ENCODE results near the gene SPI1.

The SPI1 gene

GRCh38 chr11:47415949-47416472, 37.7 kb upstream of the SPI1 start:
- TF ChIP-seq, protein P1, sequence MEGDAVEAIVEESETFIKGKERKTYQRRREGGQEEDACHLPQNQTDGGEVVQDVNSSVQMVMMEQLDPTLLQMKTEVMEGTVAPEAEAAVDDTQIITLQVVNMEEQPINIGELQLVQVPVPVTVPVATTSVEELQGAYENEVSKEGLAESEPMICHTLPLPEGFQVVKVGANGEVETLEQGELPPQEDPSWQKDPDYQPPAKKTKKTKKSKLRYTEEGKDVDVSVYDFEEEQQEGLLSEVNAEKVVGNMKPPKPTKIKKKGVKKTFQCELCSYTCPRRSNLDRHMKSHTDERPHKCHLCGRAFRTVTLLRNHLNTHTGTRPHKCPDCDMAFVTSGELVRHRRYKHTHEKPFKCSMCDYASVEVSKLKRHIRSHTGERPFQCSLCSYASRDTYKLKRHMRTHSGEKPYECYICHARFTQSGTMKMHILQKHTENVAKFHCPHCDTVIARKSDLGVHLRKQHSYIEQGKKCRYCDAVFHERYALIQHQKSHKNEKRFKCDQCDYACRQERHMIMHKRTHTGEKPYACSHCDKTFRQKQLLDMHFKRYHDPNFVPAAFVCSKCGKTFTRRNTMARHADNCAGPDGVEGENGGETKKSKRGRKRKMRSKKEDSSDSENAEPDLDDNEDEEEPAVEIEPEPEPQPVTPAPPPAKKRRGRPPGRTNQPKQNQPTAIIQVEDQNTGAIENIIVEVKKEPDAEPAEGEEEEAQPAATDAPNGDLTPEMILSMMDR (IDR thresholded peaks at IDR 0.05; ENCODE audit: extremely low read depth, insufficient read depth, missing control alignments), result no peak
- no peak for DNase-seq (ENCODE audit: low spot score)
- in situ Hi-C loops (cut with MboI; ENCODE audit: low pct_unique_long_range_greater_than_20kb, low sequenced_read_pairs, unreplicated experiment), result loop anchor here (25.0 kb wide), 1 partner anchor 696 kb away; no protein-coding TSS in a partner anchor

DNA sequence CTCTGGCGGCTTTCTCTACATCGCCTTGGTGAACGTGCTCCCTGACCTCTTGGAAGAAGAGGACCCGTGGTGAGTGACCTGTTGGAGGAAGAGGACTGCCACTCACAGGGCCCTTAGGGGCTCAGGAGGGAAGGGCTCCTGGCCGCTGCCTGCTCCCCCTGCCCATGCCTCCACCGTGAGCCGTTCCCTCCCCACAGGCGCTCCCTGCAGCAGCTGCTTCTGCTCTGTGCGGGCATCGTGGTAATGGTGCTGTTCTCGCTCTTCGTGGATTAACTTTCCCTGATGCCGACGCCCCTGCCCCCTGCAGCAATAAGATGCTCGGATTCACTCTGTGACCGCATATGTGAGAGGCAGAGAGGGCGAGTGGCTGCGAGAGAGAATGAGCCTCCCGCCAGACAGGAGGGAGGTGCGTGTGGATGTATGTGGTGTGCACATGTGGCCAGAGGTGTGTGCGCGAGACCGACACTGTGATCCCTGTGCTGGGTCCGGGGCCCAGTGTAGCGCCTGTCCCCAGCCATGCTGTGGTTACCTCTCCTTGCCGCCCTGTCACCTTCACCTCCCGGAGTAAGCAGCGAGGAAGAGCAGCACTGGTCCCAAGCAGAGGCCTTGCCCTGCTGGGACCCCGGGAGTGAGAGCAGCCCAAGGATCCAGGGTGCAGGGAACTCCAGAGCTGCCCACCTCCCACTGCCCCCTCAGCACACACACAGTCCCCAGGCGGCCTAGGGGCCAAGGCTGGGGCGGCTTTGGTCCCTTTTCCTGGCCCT, 36.9 kb upstream of the SPI1 start:
- TF ChIP-seq, protein P1 (IDR thresholded peaks at IDR 0.05; ENCODE audit: extremely low read depth, insufficient read depth, missing control alignments), result no peak
- in situ Hi-C loops (cut with MboI; ENCODE audit: low pct_unique_long_range_greater_than_20kb, low sequenced_read_pairs, unreplicated experiment), result loop anchor here (25.0 kb wide), 1 partner anchor 697 kb away; no protein-coding TSS in a partner anchor
- no peak for DNase-seq (ENCODE audit: low spot score)

DNA sequence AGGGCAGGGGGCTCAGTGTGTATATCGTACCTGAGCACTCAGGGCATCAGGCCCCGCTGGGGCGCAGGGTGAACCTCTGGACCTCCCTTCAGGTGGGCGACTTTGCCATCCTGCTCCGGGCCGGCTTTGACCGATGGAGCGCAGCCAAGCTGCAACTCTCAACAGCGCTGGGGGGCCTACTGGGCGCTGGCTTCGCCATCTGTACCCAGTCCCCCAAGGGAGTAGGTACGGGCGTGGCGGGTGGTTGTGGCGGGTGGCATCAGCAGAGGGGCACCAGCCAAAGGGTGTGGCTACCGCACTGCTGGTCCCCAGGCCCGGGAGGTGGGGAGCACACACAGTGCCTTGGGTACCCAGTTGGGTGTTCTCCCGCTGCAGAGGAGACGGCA, 36.3 kb upstream of the SPI1 start:
- TF ChIP-seq, protein P1 (IDR thresholded peaks at IDR 0.05; ENCODE audit: extremely low read depth, insufficient read depth, missing control alignments), result no peak
- no peak for DNase-seq (ENCODE audit: low spot score)
- in situ Hi-C loops (cut with MboI; ENCODE audit: low pct_unique_long_range_greater_than_20kb, low sequenced_read_pairs, unreplicated experiment), result loop anchor here (25.0 kb wide), 1 partner anchor 698 kb away; no protein-coding TSS in a partner anchor

- no peak for DNase-seq (ENCODE audit: low spot score)
- TF ChIP-seq, protein P1 (IDR thresholded peaks at IDR 0.05; ENCODE audit: extremely low read depth, insufficient read depth, missing control alignments), result no peak
- in situ Hi-C loops (cut with MboI; ENCODE audit: low pct_unique_long_range_greater_than_20kb, low sequenced_read_pairs, unreplicated experiment), result loop anchor here (25.0 kb wide), 1 partner anchor 698 kb away; no protein-coding TSS in a partner anchor
Observed at GRCh38 chr11:47413908-47414684, 35.7 kb upstream of the SPI1 start.

GRCh38 chr11:47413351-47413750, 35.0 kb upstream of the SPI1 start:
- TF ChIP-seq, protein P1 (IDR thresholded peaks at IDR 0.05; ENCODE audit: extremely low read depth, insufficient read depth, missing control alignments), result no peak

More at GRCh38 chr11:47413351-47413750, 35.0 kb upstream of the SPI1 start:
- in situ Hi-C loops (cut with MboI; ENCODE audit: low pct_unique_long_range_greater_than_20kb, low sequenced_read_pairs, unreplicated experiment), result loop anchor here (25.0 kb wide), 1 partner anchor 699 kb away; no protein-coding TSS in a partner anchor
- DNase-seq (ENCODE audit: low spot score), result no peak

Data from GM13977 (cell line).